HG02623 (cell line): ENCODE data around the gene ATP4B.

Source experiments
- ATAC-seq: cut with Tn5 transposase; IDR thresholded peaks from one replicate; pipeline ENCODE4 v1.9.1; 2021; ENCODE audit warnings: moderate library complexity; ENCODE audit not compliant: unreplicated experiment

ATP4B gene

GRCh38 chr13:113656831-113657671 is 947 bp downstream of the ATP4B start:
- ATAC-seq = no peak

DNA sequence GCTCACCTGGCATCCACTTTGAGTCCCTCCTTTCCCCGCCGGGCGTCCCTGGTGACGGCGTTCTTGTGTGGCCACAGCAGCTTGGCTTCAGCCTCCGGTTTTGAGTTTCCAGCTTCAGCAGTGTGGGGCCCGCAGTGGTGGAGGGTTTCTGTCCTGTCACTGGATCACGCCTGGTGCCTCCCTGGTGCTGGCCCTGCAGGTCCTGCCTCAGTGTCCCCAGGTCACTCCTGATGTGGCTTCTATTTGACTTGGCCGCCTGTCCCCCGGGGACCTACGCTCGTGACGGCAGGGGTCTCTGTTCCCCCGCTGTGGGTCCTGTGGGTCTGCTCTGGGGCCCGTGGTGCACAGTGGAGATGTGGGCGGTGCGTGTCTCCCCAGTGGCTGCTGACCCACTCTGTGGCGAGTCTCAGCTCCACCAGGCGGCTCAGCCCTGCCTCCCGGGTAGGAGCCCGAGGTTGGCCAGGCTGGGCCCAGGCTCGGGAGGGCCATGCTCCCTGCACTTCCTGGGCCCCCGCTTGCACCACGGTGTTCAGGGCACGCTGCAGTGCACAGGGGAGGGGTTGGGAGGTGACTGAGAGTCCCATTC is 1.9 kb downstream of the ATP4B start:
- no peak for ATAC-seq

DNA sequence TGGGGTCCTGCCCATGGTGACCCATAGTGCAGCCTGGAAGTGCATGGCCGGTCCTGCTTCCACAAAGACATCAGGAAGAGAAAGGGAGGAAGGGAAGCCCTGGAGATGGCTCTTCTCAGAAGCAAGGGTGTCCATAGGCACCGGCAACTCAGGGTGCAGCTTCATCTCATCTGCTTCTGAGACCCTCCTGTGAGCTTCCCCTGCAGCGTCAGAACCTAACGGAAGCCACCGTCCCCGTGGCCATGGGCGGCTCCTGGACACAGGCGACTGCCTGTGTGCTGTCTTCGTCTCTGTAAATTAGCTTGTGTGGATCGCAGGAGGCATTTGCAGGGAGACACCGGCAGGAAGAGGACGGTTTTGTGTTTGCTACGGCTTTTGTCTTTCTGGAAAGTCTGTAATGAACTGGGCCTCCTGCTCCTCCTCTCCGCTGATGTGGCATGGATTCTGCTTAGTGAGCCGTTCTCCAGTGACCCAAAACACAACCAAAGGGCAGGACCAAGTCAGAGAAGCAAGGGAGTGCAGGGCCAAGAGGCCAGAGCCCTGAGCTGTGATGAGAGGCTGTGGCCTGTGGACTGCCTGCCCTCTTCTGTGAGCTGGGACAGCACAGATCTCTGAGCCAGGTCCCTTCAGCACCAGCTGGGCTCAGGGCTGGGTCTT is 2.5 kb downstream of the ATP4B start:
- no peak for ATAC-seq

- ATAC-seq = no peak
Observed at GRCh38 chr13:113654591-113655345, 3.2 kb downstream of the ATP4B start.

DNA sequence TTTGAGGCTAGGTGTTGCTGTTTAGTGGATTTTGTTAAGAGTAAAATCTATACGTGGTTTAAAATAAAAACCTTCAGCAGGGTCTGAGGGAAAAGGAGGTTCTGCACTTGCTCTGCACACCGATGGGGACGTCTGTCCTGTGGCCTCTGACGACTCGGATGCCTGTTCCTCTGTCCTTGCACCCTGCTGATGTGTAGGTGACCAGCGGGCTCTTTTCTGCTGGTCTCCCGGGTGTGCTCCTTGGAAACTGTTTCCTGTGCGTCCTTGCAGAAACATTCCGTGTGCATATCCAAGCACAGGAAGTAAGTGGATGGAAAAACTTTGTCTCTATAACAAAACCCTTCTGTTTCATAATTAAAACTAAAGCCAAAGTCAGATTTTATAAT is 3.8 kb downstream of the ATP4B start:
- ATAC-seq = no peak

DNA sequence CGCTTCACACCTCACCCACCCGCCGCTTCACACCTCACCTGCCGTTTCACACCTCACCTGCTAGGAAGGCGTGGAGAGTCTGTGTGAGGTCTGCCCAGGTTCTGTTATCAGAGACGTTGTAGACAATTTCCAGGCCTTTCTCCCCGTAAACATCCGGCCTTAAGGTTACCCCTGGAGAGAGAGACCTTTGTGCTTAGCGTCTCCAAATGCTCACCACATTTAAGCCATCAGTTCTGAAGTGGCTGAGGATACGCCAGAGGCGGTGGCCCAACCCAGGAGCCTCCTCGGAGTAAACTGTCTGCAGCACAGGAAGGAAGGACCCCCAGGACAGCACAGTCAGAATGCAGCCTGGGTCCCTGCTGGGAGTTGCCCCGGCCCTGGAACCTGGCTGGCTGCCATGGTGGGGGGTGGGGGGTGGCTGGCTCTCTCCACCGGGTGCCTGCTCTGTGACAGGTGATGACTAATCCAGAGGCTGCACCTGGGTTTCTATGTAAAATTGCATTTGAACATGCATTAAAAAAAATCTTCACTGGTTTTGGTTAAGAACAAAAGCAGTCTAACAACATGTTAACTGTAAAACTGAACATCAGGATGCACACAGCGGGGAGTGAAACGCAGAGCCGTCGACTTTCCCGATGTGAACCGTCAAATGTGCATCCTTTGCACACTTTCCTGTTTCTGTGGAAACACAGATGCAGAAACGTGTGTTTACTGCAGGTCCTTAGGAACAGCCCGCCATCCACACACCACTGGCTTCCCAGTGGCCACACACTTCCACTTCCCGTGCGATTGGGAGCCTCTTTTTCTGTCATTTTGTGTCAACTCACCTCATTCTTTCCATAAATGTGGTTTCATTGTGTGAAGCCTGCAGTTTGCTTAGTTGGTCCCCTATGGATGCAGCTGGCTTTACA is 4.5 kb downstream of the ATP4B start:
- ATAC-seq = no peak

DNA sequence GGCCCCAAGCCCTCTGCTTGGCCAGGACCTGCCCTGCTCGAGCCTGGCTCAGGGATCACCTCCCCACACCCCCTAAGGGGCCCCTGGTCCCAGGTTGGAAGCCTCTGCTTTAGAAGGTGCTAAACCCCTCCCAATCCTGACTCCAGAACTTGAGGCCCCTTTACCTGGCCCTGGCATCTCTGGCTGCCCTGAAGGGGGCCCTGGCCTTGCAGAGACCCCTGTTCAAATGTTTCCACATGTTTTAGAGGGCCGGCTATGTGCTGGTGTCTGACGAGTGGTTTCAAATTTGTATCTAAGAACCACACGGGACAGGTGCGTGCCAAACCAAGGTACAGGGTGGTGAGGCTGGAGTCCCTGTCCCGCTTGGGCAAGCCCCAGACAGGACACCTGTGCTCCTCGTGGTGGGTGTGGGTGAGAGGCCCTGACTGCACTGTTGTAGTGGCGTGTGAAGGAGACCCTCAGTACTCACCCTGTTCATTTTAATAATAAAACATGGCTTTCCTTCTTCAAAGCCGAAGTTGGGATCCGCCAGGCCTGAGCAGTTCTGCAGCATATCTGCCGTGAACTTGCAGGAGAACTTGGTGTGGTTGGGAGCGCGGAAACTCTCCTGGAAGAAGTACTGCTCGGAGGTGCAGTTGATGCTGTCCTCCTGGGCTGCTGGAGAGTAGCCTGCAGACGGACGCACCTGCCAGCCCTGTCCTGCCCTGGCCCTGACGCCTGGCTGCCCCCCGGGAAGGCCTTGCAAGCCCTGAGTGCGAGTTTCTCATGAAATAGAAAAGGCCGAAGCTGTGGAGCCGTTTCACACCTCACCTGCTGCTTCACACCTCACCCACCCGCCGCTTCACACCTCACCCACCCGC is 5.4 kb downstream of the ATP4B start:
- no peak for ATAC-seq

DNA sequence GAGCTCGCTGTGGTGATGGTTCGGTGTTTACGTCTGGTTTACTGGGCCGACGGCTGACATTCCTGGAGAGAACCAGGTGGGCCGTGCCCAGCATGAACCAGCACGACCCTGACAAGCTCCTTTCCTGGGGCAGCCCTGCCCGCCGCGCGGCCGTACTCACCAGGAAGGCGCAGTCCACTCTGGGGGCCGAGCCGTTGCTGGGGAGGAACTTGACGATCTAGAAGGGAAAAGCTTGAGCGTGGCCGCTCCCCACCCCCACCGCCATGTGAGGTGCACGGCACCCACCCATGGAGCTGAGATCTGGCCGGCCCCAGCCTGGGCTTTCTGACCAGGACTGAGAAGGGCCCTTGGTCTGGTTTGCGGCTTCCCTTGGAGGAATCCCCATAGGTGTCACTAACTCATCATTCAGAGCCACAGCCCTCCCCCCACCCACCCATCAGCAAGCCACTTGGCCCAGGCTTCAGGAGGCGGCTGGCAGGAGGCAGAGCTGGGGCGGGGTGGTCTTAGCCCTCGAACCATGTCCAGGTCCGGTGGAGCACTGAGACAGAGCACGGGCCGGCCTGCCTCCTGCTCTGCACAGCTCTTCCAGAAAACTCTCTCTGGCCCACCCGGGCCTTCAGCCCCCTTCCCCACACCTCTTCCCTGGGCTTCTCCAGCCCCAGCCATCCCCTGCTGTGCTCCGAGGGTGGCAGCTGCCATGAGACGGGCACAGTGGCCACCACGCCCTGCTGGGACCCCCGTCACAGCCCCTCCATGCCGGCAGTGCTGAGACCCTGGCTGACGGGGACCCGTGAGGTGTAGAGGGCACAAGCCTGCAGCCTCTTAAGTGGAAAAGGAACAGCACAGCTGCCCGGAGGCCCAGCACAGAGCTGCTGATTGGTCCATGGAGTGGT is 6.2 kb downstream of the ATP4B start:
- ATAC-seq = no peak

DNA sequence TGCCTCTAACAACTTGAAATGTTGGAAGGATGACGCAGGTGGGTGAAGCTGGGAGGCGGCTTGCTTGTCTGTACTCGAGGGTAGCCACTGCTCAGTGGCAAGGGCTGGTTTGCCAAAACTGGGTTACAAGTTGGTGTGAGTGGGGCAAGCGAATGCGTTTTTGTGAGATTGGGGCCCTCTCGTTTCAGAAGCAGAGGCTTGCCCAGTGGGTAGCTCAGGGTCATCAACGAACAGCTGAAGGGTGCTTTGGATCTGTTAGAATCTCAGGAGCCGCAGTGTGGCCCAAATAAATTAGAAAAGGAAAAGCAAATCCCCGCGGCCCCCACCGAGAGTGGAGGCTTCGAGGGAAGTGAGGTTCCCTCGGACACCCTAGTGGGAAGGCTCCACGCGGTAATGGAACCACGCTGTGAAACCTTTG is 7.3 kb downstream of the ATP4B start:
- ATAC-seq = no peak

GRCh38 chr13:113650275-113650674 is 7.7 kb downstream of the ATP4B start:
- ATAC-seq = no peak

DNA sequence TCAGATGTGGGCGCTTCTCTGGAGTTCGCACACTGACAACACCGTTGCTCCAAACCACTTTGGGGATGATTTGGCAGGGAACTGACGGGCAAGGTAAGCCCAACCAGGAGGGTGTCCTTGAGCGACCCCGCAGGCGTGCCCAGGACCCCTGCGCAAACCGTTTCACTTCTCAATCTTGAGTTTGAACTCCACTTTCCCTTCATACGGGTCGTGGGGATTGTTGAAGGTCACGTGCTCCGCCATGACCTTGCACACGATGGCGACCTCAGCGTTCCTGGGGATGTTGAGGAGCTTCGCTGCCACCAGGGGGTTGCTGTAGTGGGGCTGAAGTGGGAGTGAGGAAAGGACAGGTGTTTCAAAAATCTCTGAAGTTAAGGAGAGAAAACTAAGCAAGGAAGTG is 8.8 kb downstream of the ATP4B start:
- ATAC-seq = no peak

DNA sequence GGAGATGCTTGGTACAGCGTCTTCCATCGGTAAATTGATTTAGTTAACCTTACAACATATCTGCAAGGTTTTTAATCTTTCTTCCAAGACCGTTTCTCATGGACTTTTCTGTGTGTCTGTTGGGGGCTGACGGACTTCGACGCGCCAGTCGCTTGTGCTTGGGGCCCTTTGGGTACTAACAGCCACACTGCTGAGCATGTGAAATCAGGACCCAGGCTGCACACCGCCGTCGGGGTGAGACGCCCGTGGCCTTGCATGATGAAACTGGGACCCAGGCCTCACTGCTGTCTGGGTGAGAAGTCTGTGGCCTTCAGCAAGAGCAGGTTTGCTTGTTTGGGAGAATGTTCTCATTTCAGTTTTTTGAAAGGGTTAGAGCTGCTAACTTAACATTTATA is 9.8 kb downstream of the ATP4B start:
- ATAC-seq = no peak

DNA sequence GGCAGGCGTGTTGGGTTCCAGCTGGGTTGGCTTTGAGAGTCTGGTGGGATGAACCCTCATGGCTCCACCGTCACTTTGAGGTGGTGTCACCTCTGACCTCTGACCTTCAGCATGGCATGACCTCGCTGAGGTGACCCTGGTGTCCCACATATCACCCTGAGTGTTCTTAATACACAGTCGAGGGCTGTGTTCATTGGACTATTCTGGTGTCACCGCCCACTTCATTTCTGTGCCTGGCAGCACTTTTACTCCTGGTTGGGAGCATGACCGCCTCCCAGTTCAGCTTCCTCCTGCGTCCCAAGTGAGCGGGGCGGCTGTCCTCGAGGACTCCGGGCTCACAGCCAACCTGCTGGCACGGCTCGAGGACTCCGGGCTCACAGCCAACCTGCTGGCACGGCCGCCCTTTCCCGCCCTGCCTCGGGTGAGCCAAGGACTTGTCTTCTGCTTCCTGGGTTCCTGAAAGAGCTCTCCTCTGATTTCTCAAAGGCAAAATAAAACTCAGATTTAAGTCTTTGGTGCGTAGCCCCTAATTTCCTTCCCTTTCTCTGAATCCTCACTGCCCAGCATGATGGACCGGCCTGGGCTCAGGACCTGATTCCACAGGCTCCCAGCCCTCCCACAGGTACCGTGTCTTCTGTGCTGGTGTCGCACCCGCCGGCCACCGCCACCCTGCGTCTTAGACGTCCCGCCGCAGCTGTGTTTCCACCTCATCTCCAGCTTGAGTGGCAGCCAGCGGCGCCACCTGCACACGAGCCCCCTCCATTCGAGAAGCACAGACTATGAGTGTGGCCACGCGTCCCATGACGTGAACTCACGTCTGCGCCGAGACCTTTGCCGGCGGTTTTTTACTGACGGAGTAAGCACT is 10.4 kb downstream of the ATP4B start:
- no peak for ATAC-seq

GRCh38 chr13:113646921-113647340 is 11.1 kb downstream of the ATP4B start:
- ATAC-seq = no peak

DNA sequence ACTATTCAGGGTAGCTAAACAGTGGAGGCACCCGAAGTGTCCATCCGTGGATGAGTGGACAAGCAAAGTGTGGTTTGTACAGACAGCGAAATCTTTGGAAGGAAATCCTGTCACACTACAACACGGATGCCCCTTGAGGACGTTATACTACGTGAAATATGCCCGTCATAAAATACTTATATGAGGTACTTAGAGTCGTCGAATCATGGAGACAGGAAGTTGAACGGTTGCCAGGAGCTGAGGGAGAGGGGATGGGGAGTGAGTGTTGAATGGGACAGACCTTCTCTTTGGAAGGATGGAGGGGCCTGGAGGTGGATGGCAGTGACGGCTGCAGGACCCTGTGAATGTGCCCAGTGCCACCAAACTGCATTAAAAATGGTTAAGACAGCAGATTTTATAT is 11.6 kb downstream of the ATP4B start:
- no peak for ATAC-seq

GRCh38 chr13:113645329-113645728 is 12.7 kb downstream of the ATP4B start:
- ATAC-seq = no peak

DNA sequence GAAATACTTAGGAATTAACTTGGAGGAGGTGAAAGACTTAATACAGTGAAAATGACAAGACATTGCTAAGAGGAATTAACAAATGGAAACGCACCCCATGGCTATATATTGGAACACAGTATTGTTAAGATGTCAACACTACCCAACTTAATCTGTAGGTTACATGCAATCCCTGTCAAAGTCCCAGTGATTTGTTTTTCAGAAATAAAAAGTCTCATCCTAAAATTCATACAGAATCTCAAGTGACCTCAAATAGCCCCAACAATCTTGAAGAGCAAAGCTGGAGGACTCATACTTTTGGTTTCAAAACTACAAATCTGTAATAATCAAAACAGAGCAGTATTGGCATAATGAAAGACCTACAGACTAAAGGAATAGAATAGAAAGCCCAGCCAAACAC is 13.2 kb downstream of the ATP4B start:
- no peak for ATAC-seq

GRCh38 chr13:113643593-113643992 is 14.4 kb downstream of the ATP4B start:
- no peak for ATAC-seq
